ENCODE data around the gene PIP5K1B.

GRCh38 chr9:68898781-68899439 is 193.9 kb downstream of the PIP5K1B start:
- no peak for TF ChIP-seq CTCF (conservative IDR thresholded peaks at IDR 0.05 in 1 of 2, IDR thresholded peaks at IDR 0.05 in 1 of 2; ENCODE audit: extremely low read depth in 1 of 2, insufficient read depth in 1 of 2, low read depth in 1 of 2, low read length in 2 of 2)
- TF ChIP-seq EZH2 (IDR thresholded peaks at IDR 0.05; ENCODE audit: borderline replicate concordance, low read length): no peak

Measured in mammary epithelial cell (primary cell).